Esophagus muscularis mucosa (tissue), 3 donors: ENCODE data around the gene PSAP.

ENCODE experiments used
- CTCF ChIP-seq, 3 experiments: fragments of 200-600 bp in 2 of 3; fragments of 450-650 bp in 1 of 3; sonication (generic) in 2 of 3; IDR thresholded peaks; one replicate each; pipeline ENCODE4 v1.5.1; 2017 to 2019; ENCODE audit warnings: antibody characterized with exemption in 3 of 3, mild to moderate bottlenecking in 2 of 3, moderate library complexity in 1 of 3
- POLR2A ChIP-seq: fragments of 450-650 bp; IDR thresholded peaks from one replicate; pipeline ENCODE4 v1.6.1; 2017; ENCODE audit warnings: antibody characterized with exemption, moderate library complexity, mild to moderate bottlenecking, low read depth
- POLR2AphosphoS5 ChIP-seq, 2 donors: sonication (generic); formaldehyde crosslinking; IDR thresholded peaks; one replicate each; pipeline ENCODE4 v1.6.1; 2017; ENCODE audit warnings: antibody characterized with exemption in 2 of 2

GRCh38 chr10:71829896-71830295, 21.2 kb downstream of the PSAP start:
- TF ChIP-seq CTCF (IDR thresholded peaks at IDR 0.05), result no peak
- TF ChIP-seq POLR2AphosphoS5 (IDR thresholded peaks at IDR 0.05), result no peak
- no peak for TF ChIP-seq POLR2A
